ENCODE results near the gene CDC42BPG. TPM values are rescaled to one million over a fixed set of nuclear protein-coding genes. Genes with fewer than 3 reads are reported as not detected.

The CDC42BPG gene
- total and polyA plus RNA-seq, 10 of the 15 experiments (the other 5 are each of a cell fraction or from before 2014, with no cell fraction given): 0.02 to 1.3 (median 0.09) TPM; not detected in 1

GRCh38 chr11:64796047-64796756 lies 48.3 kb downstream of the CDC42BPG start:
- no peak overlapping the region for H3K9ac ChIP-seq (ENCODE audit: control insufficient read depth, insufficient read depth, low read length)
- intact Hi-C loops (cut with micrococcal nuclease; ENCODE audit: unreplicated experiment) (no loop called here), in situ Hi-C loops (cut with MboI) (no loop called here)
- DNase-seq (ENCODE audit: low read depth, low spot score) (no peak), FAIRE-seq (no peak), ATAC-seq (no peak)
- peaks cover 6 to 16% of the 10 kb centered on the region in 2 experiments; a peak in 3 of 4 replicates for H3K36me3 ChIP-seq (ENCODE audit: control insufficient read depth in 2 of 2, insufficient read depth in 2 of 2, low read length in 1 of 2)
- no peak for TF ChIP-seq CREB1 (IDR thresholded peaks at IDR 0.05; ENCODE audit: low read depth)
- no peak for TF ChIP-seq CHD1 (IDR thresholded peaks at IDR 0.05; ENCODE audit: low read depth, low read length)
- no peak for TF ChIP-seq NRF1 (conservative IDR thresholded peaks at IDR 0.05; ENCODE audit: low read depth, low read length)
- no peak for TF ChIP-seq BRCA1 (IDR thresholded peaks at IDR 0.05; ENCODE audit: low read depth, low read length)
- TF ChIP-seq ATF3 (IDR thresholded peaks at IDR 0.05; ENCODE audit: borderline replicate concordance, extremely low read depth, low read depth, low read length): no peak
- TF ChIP-seq USF1 (IDR thresholded peaks at IDR 0.05; ENCODE audit: borderline replicate concordance, extremely low read length, insufficient read depth, low read depth, low read length): no peak
- no peak for TF ChIP-seq NFYA (IDR thresholded peaks at IDR 0.05; ENCODE audit: borderline replicate concordance, low read depth, low read length)
- no peaks in the 10 kb centered on the region for H3K9me3 ChIP-seq (replicated peaks; ENCODE audit: control insufficient read depth, insufficient read depth, low read length)
- SMC1A ChIA-PET (ENCODE audit: uncharacterized antibody, unreplicated experiment): no interaction called here
- H3K4me1 ChIP-seq (ENCODE audit: control insufficient read depth, insufficient read depth, low read length): peaks cover 22% of the 10 kb centered on the region
- POLR2A ChIA-PET: interaction anchor here (1.5 kb wide), 1 partner anchor 13 kb away, joined by 4 read pairs; no protein-coding TSS in a partner anchor
- no peak overlapping the region for H2AFZ ChIP-seq (ENCODE audit: control insufficient read depth, low read depth, low read length)
- H3K4me2 ChIP-seq (ENCODE audit: control insufficient read depth, insufficient read depth): no peak overlapping the region
- peaks cover 8% of the 10 kb centered on the region for H3K79me2 ChIP-seq (ENCODE audit: control insufficient read depth, insufficient read depth, low read length)
- 90% methylated on average over 19 of the region's 19 CpGs for WGBS (ENCODE audit: insufficient coverage, insufficient replicate concordance, low lambda C conversion rate, missing lambda C conversion rate)
- H3K27me3 ChIP-seq (replicated peaks in 1 of 2; ENCODE audit: control insufficient read depth in 2 of 2, insufficient read depth in 2 of 2, low read length in 1 of 2): no peaks in the 10 kb centered on the region
- BruUV-seq (replicated peaks): no TSS peak
- CTCF ChIA-PET: no interaction called here
- RAD21 ChIA-PET (ENCODE audit: unreplicated experiment): no interaction called here
- no peak overlapping the region for H3K4me3 ChIP-seq
- H4K20me1 ChIP-seq (ENCODE audit: control insufficient read depth, insufficient read depth): no peaks in the 10 kb centered on the region
- H3K27ac ChIP-seq (ENCODE audit: control insufficient read depth, insufficient read depth): no peak overlapping the region
